Stimulated activated naive CD8-positive, alpha-beta T cell treated with anti-CD3 and anti-CD28 coated beads, Interleukin-15, Interleukin-2, amounts not matched to agents 100 ng/mL and 50 ng/mL, for 24 hours (primary cell): ENCODE data around the gene OR4C13.
"Not testable (repeated sequence)": the region's sequence is repeated elsewhere in the genome, so short reads cannot be mapped to it uniquely, and the experiment has no call there.

Source experiments
- H3K27ac Mint-ChIP-seq: one replicate; pipeline ENCODE4 v1.8.0; 2021; ENCODE audit warnings: mild to moderate bottlenecking, mixed read lengths
- H3K27me3 Mint-ChIP-seq: one replicate; pipeline ENCODE4 v1.8.0; 2021; ENCODE audit warnings: mixed read lengths
- H3K36me3 Mint-ChIP-seq: one replicate; pipeline ENCODE4 v1.8.0; 2021; ENCODE audit warnings: low read depth, mixed read lengths
- H3K4me1 Mint-ChIP-seq: one replicate; pipeline ENCODE4 v1.8.0; 2021; ENCODE audit warnings: low read depth, mixed read lengths
- H3K4me3 Mint-ChIP-seq: one replicate; pipeline ENCODE4 v1.8.0; 2021; ENCODE audit warnings: mild to moderate bottlenecking, mixed read lengths
- H3K9me3 Mint-ChIP-seq: one replicate; pipeline ENCODE4 v1.8.0; 2021; ENCODE audit warnings: mixed read lengths

Gene OR4C13

DNA sequence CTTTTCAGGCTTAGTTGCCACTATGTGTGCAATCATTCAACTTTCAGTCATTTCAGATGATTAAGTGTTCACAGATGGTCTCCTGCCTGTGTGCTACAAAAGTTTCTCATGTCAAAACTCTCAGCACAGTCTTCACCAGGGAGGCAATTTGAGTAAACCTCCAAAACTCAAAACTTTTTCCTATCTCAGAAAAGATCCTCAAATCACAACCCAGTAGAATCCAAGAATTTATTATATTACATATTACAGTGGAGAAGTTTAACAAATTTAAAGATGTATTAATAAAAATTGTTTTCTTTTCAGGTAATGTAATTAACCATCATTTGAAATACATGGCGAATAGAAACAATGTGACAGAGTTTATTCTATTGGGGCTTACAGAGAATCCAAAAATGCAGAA is at the start of gene OR4C13:
OR4C13 (plus strand) TSS at position 301 of the 400 bp plus-strand sequence; CDS start at position 333, 32 bp downstream.
- Mint-ChIP-seq H3K4me3 (no peak within 1 kb of the TSS), H3K4me1 (no peaks in the 10 kb centered on the region), H3K27ac (no peak within 1 kb of the TSS), H3K9me3 (peaks cover 3% of the 10 kb centered on the region), H3K36me3 (no peaks in the 10 kb centered on the region), H3K27me3 (no peaks in the 10 kb centered on the region)

DNA sequence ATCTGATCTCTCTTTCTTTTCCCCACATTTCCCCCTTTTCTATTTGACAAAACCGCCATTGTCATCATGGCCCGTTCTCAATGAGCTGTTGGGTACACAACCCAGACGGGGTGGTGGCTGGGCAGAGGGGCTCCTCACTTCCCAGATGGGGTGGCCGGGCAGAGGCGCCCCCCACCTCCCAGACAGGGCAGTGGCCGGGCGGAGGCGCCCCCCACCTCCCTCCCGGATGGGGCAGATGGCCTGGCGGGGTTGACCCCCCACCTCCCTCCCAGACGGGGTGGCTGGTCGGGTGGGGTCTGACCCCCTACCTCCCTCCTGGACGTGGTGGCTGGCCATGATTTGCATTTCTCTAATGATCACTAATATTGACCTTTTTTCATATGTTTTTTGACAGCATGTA is 40.7 kb upstream of the OR4C13 start:
- not testable (repeated sequence) for H3K27me3 Mint-ChIP-seq, H3K4me1 Mint-ChIP-seq, H3K4me3 Mint-ChIP-seq, H3K27ac Mint-ChIP-seq, H3K36me3 Mint-ChIP-seq
- H3K9me3 Mint-ChIP-seq: peaks cover 11% of the 10 kb centered on the region

DNA sequence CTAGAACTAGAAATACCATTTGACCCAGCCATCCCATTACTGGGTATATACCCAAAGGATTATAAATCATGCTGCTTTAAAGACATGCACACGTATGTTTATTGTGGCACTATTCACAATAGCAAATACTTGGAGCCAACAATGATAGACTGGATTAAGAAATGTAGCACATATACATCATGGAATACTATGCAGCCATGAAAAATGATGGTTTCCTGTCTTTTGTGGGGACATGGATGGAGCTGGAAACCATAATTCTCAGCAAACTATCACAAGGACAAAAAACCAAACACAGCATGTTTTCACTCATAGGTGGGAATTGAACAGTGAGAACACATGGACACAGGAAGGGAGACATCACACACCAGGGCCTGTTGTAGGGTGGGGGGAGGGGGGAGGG is 3.5 kb upstream of the OR4C13 start:
- not testable (repeated sequence) for H3K4me1 Mint-ChIP-seq, H3K27ac Mint-ChIP-seq, H3K36me3 Mint-ChIP-seq, H3K27me3 Mint-ChIP-seq, H3K9me3 Mint-ChIP-seq, H3K4me3 Mint-ChIP-seq

DNA sequence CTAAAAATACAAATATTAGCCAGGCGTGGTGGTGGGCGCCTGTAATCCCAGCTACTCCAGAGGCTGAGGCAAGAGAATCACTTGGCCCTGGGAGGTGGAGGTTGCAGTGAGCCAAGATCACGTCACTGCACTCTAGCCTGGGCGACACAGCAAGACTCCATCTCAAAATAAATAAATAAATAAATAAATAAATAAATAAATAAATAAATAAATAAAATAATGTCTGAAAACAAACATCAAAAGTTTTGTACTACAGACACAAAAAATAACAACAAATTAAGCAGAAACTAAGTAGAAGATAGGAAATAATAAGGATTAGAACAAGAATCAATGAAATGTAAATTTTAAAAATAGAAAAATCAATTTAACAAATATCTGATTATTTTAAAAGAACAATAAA is 21.2 kb downstream of the OR4C13 start:
- not testable (repeated sequence) for H3K4me3 Mint-ChIP-seq, H3K4me1 Mint-ChIP-seq, H3K27me3 Mint-ChIP-seq, H3K27ac Mint-ChIP-seq, H3K36me3 Mint-ChIP-seq
- peaks cover 11% of the 10 kb centered on the region for H3K9me3 Mint-ChIP-seq

DNA sequence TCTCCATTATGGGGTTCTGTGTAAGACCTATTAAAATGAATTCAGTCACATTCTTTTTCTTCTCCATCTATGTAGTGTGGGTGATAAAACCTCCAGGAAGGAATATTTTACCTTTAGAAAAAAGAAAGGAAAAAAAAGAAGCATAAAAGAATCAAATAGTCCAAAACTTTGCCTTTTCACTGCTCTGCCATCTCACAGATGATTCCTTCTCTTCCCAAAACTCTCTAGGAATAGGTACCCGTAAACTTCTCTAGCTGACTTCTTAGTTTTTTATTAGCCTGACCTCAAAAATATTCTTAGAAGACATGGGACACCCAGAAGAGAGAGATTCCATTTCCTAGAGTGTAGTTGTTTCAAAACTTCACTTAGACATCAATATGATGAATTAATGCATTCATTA is 30.2 kb downstream of the OR4C13 start, which contains the start of gene OR4C12:
OR4C12 (minus strand) TSS at position 101 of the 400 bp plus-strand sequence; CDS start at position 67, 34 bp downstream.
- H3K36me3 Mint-ChIP-seq, H3K9me3 Mint-ChIP-seq, H3K4me3 Mint-ChIP-seq, H3K4me1 Mint-ChIP-seq, H3K27ac Mint-ChIP-seq, H3K27me3 Mint-ChIP-seq: not testable (repeated sequence)

DNA sequence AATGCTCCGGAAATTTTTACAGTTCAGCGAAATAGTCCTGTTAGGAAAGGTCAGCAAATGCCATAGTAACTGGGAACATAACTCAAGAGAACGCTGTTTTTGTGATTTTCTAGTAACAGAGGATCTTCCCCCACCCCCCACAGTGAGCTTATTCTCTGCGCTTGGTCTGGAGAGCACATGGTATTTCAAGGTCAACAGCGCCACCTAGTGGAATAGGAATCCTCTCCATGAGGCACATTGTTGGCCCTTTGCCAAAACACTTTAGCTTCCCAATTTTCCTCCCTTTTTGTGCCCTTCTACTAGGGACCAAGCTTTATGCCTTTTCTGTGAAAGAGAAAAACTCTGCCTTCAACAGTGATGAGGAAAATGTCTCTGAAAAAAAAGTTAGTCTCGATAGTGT is 43.4 kb downstream of the OR4C13 start:
- no peaks in the 10 kb centered on the region for H3K36me3 Mint-ChIP-seq
- H3K4me1 Mint-ChIP-seq: no peaks in the 10 kb centered on the region
- no peaks in the 10 kb centered on the region for H3K27me3 Mint-ChIP-seq
- H3K9me3 Mint-ChIP-seq: peaks cover 3% of the 10 kb centered on the region
- no peak overlapping the region for H3K27ac Mint-ChIP-seq
- no peak overlapping the region for H3K4me3 Mint-ChIP-seq
